ENCODE results near the gene BDNF. TPM values are rescaled to one million over a fixed set of nuclear protein-coding genes. Genes with fewer than 3 reads are reported as not detected.

The BDNF gene
- total and polyA plus RNA-seq, 3 donors from 2014 or later: 0.62 to 1.1 (median 0.87) TPM

- Histone ChIP-seq H3K9me3 (no peaks in the 10 kb centered on the region), H3K27me3 (no peaks in the 10 kb centered on the region), H3K27ac (no peak overlapping the region), H3K4me1 (peaks cover 22% of the 10 kb centered on the region), H3K36me3 (ENCODE audit: low read depth, missing control alignments) (no peaks in the 10 kb centered on the region), H3K4me3 (peak overlapping the region in 1 of 2 donors; percentile 47)
- intact Hi-C loops (cut with DNase I; ENCODE audit: low total_unique reads): no loop called here
- peak; percentile 82 for DNase-seq
- WGBS, 2 donors: 0 to 2% methylated on average over 18 of the region's 18 CpGs
- TF ChIP-seq CTCF (IDR thresholded peaks at IDR 0.05): peak in 2 of 3 experiments; percentile 12 to 75
- no peak for TF ChIP-seq POLR2A (IDR thresholded peaks at IDR 0.05)
Measured at GRCh38 chr11:27698872-27699241, 1.4 kb downstream of the BDNF start.

- Histone ChIP-seq H3K27ac (no peak overlapping the region), H3K36me3 (ENCODE audit: low read depth, missing control alignments) (no peaks in the 10 kb centered on the region), H3K9me3 (no peaks in the 10 kb centered on the region), H3K4me1 (peaks cover 22% of the 10 kb centered on the region), H3K4me3 (no peak overlapping the region), H3K27me3 (no peaks in the 10 kb centered on the region)
- no peak for TF ChIP-seq CTCF (IDR thresholded peaks at IDR 0.05)
- TF ChIP-seq POLR2A (IDR thresholded peaks at IDR 0.05): no peak
- no peak for DNase-seq
- intact Hi-C loops (cut with DNase I; ENCODE audit: low total_unique reads): no loop called here
- 60 to 65% methylated on average over 2 of the region's 2 CpGs for WGBS, 2 donors
Measured at GRCh38 chr11:27697679-27698275, 2.5 kb downstream of the BDNF start.

- TF ChIP-seq POLR2A (IDR thresholded peaks at IDR 0.05): no peak
- TF ChIP-seq CTCF (IDR thresholded peaks at IDR 0.05): no peak
- intact Hi-C loops (cut with DNase I; ENCODE audit: low total_unique reads): no loop called here
- no peaks in the 10 kb centered on the region for H3K9me3 ChIP-seq
- H3K36me3 ChIP-seq (ENCODE audit: low read depth, missing control alignments): no peaks in the 10 kb centered on the region
- WGBS, 2 donors: 54 to 64% methylated on average over 8 of the region's 8 CpGs
- H3K27me3 ChIP-seq: no peaks in the 10 kb centered on the region
- peaks cover 22% of the 10 kb centered on the region for H3K4me1 ChIP-seq
- H3K27ac ChIP-seq: no peak overlapping the region
- no peak for DNase-seq
- no peak overlapping the region for H3K4me3 ChIP-seq
Measured at GRCh38 chr11:27696961-27697360, 3.3 kb downstream of the BDNF start.

- WGBS, 2 donors: 67 to 78% methylated on average over 3 of the region's 3 CpGs
- Histone ChIP-seq H3K4me3 (no peak overlapping the region), H3K4me1 (peaks cover 15% of the 10 kb centered on the region), H3K27ac (no peak overlapping the region), H3K36me3 (ENCODE audit: low read depth, missing control alignments) (no peaks in the 10 kb centered on the region), H3K9me3 (no peaks in the 10 kb centered on the region), H3K27me3 (no peaks in the 10 kb centered on the region)
- no peak for TF ChIP-seq CTCF (IDR thresholded peaks at IDR 0.05)
- TF ChIP-seq POLR2A (IDR thresholded peaks at IDR 0.05): no peak
- DNase-seq: no peak
- intact Hi-C loops (cut with DNase I; ENCODE audit: low total_unique reads): no loop called here
Measured at GRCh38 chr11:27696115-27696514, 4.1 kb downstream of the BDNF start.

- Histone ChIP-seq H3K9me3 (no peaks in the 10 kb centered on the region), H3K27me3 (no peaks in the 10 kb centered on the region), H3K27ac (no peak overlapping the region), H3K4me1 (peaks cover 15% of the 10 kb centered on the region), H3K36me3 (ENCODE audit: low read depth, missing control alignments) (no peaks in the 10 kb centered on the region), H3K4me3 (no peak overlapping the region)
- 40 to 55% methylated on average over 3 of the region's 3 CpGs for WGBS, 2 donors
- intact Hi-C loops (cut with DNase I; ENCODE audit: low total_unique reads): no loop called here
- DNase-seq: no peak
- TF ChIP-seq CTCF (IDR thresholded peaks at IDR 0.05): no peak
- no peak for TF ChIP-seq POLR2A (IDR thresholded peaks at IDR 0.05)
Measured at GRCh38 chr11:27694992-27695391, 5.3 kb downstream of the BDNF start.
